C4-2B (cell line): Measurements from ENCODE around the gene KHDC1L.

ENCODE experiments used
- ZFX ChIP-seq: fragments of 450-650 bp; IDR thresholded peaks from 2 replicates; pipeline ENCODE4 v1.6.1; 2017
- TF ChIP-seq, protein P1 (sequence below): fragments of 450-650 bp; conservative IDR thresholded peaks from 2 replicates; pipeline ENCODE4 v1.5.1; 2017; ENCODE audit warnings: mild to moderate bottlenecking

- TF ChIP-seq, protein P1, sequence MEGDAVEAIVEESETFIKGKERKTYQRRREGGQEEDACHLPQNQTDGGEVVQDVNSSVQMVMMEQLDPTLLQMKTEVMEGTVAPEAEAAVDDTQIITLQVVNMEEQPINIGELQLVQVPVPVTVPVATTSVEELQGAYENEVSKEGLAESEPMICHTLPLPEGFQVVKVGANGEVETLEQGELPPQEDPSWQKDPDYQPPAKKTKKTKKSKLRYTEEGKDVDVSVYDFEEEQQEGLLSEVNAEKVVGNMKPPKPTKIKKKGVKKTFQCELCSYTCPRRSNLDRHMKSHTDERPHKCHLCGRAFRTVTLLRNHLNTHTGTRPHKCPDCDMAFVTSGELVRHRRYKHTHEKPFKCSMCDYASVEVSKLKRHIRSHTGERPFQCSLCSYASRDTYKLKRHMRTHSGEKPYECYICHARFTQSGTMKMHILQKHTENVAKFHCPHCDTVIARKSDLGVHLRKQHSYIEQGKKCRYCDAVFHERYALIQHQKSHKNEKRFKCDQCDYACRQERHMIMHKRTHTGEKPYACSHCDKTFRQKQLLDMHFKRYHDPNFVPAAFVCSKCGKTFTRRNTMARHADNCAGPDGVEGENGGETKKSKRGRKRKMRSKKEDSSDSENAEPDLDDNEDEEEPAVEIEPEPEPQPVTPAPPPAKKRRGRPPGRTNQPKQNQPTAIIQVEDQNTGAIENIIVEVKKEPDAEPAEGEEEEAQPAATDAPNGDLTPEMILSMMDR, result no peak
- no peak for TF ChIP-seq ZFX
These were observed 2.4 kb upstream of the KHDC1L start for GRCh38 chr6:73227606-73228255.
